ENCODE results near the gene SMIM35. TPM values are rescaled to one million over a fixed set of nuclear protein-coding genes. Genes with fewer than 3 reads are reported as not detected.

SMIM35 gene
- polyA plus RNA-seq, result 1 to 10 TPM in 1 of 3 donors, under 1 TPM in 1, not detected in 1; 0.49 to 1.1 TPM

- DNase-seq, result no peak
- peak within 1 kb of the TSS in 1 of 5 donors; percentile 17 for H3K4me3 Mint-ChIP-seq
- H3K9me3 Mint-ChIP-seq, result peaks cover 2 to 28% (median 14%) of the 10 kb centered on the region in 6 donors
- no peaks in the 10 kb centered on the region for H3K4me1 Mint-ChIP-seq
- peaks cover 4 to 17% (median 11%) of the 10 kb centered on the region in 3 donors for H3K36me3 Mint-ChIP-seq
- no peak within 1 kb of the TSS for H3K27ac Mint-ChIP-seq
- peaks cover 0 to 7% (median 3%) of the 10 kb centered on the region in 3 donors for H3K27me3 Mint-ChIP-seq (ENCODE audit: low read depth in 3 of 3)
Observed at GRCh38 chr11:118086913-118087768, at the start of gene SMIM35. TSS of gene SMIM35 (minus strand) at chr11:118086963. CDS start at chr11:118086757, 206 bp downstream.

- Mint-ChIP-seq H3K9me3 (no peaks in the 10 kb centered on the region), H3K4me3 (no peak overlapping the region), H3K4me1 (no peaks in the 10 kb centered on the region), H3K27me3 (ENCODE audit: low read depth in 3 of 3) (peaks cover 0 to 15% (median 7%) of the 10 kb centered on the region in 3 donors), H3K36me3 (no peaks in the 10 kb centered on the region), H3K27ac (no peak overlapping the region)
- no peak for DNase-seq
Observed at GRCh38 chr11:118136341-118136740, 49.6 kb upstream of the SMIM35 start.

- H3K27ac Mint-ChIP-seq, result no peak overlapping the region
- H3K4me3 Mint-ChIP-seq, result no peak overlapping the region
- H3K4me1 Mint-ChIP-seq, result no peaks in the 10 kb centered on the region
- no peaks in the 10 kb centered on the region for H3K36me3 Mint-ChIP-seq
- no peaks in the 10 kb centered on the region for H3K9me3 Mint-ChIP-seq
- H3K27me3 Mint-ChIP-seq (ENCODE audit: low read depth in 3 of 3), result peaks cover 0 to 13% (median 7%) of the 10 kb centered on the region in 3 donors
- DNase-seq, result no peak
Observed at GRCh38 chr11:118135796-118136165, 49.0 kb upstream of the SMIM35 start.

- Mint-ChIP-seq H3K27ac (no peak overlapping the region), H3K27me3 (ENCODE audit: low read depth in 3 of 3) (peaks cover 0 to 8% (median 5%) of the 10 kb centered on the region in 3 donors), H3K9me3 (no peaks in the 10 kb centered on the region), H3K4me3 (no peak overlapping the region), H3K4me1 (no peaks in the 10 kb centered on the region), H3K36me3 (no peaks in the 10 kb centered on the region)
- no peak for DNase-seq
Observed at GRCh38 chr11:118135051-118135795, 48.5 kb upstream of the SMIM35 start.

- Mint-ChIP-seq H3K27me3 (ENCODE audit: low read depth in 3 of 3) (peaks cover 0 to 6% (median 5%) of the 10 kb centered on the region in 3 donors), H3K9me3 (no peaks in the 10 kb centered on the region), H3K27ac (no peak overlapping the region), H3K4me1 (no peaks in the 10 kb centered on the region), H3K36me3 (no peaks in the 10 kb centered on the region), H3K4me3 (no peak overlapping the region)
- DNase-seq, result no peak
Observed at GRCh38 chr11:118133816-118134215, 47.1 kb upstream of the SMIM35 start.

- Mint-ChIP-seq H3K4me1 (no peaks in the 10 kb centered on the region), H3K9me3 (no peaks in the 10 kb centered on the region), H3K36me3 (no peaks in the 10 kb centered on the region), H3K27ac (no peak overlapping the region), H3K4me3 (no peak overlapping the region), H3K27me3 (ENCODE audit: low read depth in 3 of 3) (peaks cover 0 to 6% (median under 1%) of the 10 kb centered on the region in 3 donors)
- DNase-seq, result no peak
Observed at GRCh38 chr11:118132385-118133151, 45.8 kb upstream of the SMIM35 start.

- H3K9me3 Mint-ChIP-seq, result no peaks in the 10 kb centered on the region
- H3K27me3 Mint-ChIP-seq (ENCODE audit: low read depth in 3 of 3), result peaks cover 2 to 4% (median 4%) of the 10 kb centered on the region in 3 donors
- DNase-seq, result no peak
- H3K4me3 Mint-ChIP-seq, result no peak overlapping the region
- H3K27ac Mint-ChIP-seq, result no peak overlapping the region
- H3K4me1 Mint-ChIP-seq, result no peaks in the 10 kb centered on the region
- H3K36me3 Mint-ChIP-seq, result no peaks in the 10 kb centered on the region
Observed at GRCh38 chr11:118129471-118130172, 42.9 kb upstream of the SMIM35 start.

GRCh38 chr11:118128721-118129470, 42.1 kb upstream of the SMIM35 start:
- Mint-ChIP-seq H3K27me3 (ENCODE audit: low read depth in 3 of 3) (peaks cover 2 to 4% (median 3%) of the 10 kb centered on the region in 3 donors), H3K4me1 (no peaks in the 10 kb centered on the region), H3K36me3 (no peaks in the 10 kb centered on the region), H3K9me3 (no peaks in the 10 kb centered on the region), H3K27ac (no peak overlapping the region), H3K4me3 (no peak overlapping the region)
- no peak for DNase-seq

GRCh38 chr11:118128310-118128709, 41.5 kb upstream of the SMIM35 start:
- H3K36me3 Mint-ChIP-seq, result no peaks in the 10 kb centered on the region
- H3K27ac Mint-ChIP-seq, result no peak overlapping the region
- DNase-seq, result no peak
- H3K4me3 Mint-ChIP-seq, result no peak overlapping the region
- no peaks in the 10 kb centered on the region for H3K9me3 Mint-ChIP-seq
- H3K4me1 Mint-ChIP-seq, result no peaks in the 10 kb centered on the region
- peaks cover 0 to 4% (median 2%) of the 10 kb centered on the region in 3 donors for H3K27me3 Mint-ChIP-seq (ENCODE audit: low read depth in 3 of 3)

GRCh38 chr11:118126082-118126838, 39.5 kb upstream of the SMIM35 start:
- no peaks in the 10 kb centered on the region for H3K36me3 Mint-ChIP-seq
- H3K9me3 Mint-ChIP-seq, result no peaks in the 10 kb centered on the region
- no peak overlapping the region for H3K4me3 Mint-ChIP-seq
- DNase-seq, result no peak
- H3K4me1 Mint-ChIP-seq, result no peaks in the 10 kb centered on the region
- H3K27me3 Mint-ChIP-seq (ENCODE audit: low read depth in 3 of 3), result peaks cover 2 to 5% (median 2%) of the 10 kb centered on the region in 3 donors
- H3K27ac Mint-ChIP-seq, result no peak overlapping the region

- no peak overlapping the region for H3K27ac Mint-ChIP-seq
- H3K4me1 Mint-ChIP-seq, result no peaks in the 10 kb centered on the region
- H3K9me3 Mint-ChIP-seq, result peaks cover 0 to 3% (median 0%) of the 10 kb centered on the region in 6 donors
- no peak overlapping the region for H3K4me3 Mint-ChIP-seq
- H3K36me3 Mint-ChIP-seq, result peaks cover 0 to 7% (median 0%) of the 10 kb centered on the region in 3 donors
- H3K27me3 Mint-ChIP-seq (ENCODE audit: low read depth in 3 of 3), result peaks cover 2 to 6% (median 2%) of the 10 kb centered on the region in 3 donors
- no peak for DNase-seq
Observed at GRCh38 chr11:118124929-118125535, 38.3 kb upstream of the SMIM35 start.

- peaks cover 0 to 7% (median 0%) of the 10 kb centered on the region in 3 donors for H3K36me3 Mint-ChIP-seq
- no peak overlapping the region for H3K4me3 Mint-ChIP-seq
- peaks cover 0 to 3% (median 0%) of the 10 kb centered on the region in 6 donors for H3K9me3 Mint-ChIP-seq
- no peaks in the 10 kb centered on the region for H3K4me1 Mint-ChIP-seq
- H3K27me3 Mint-ChIP-seq (ENCODE audit: low read depth in 3 of 3), result peaks cover 2 to 10% (median 7%) of the 10 kb centered on the region in 3 donors
- no peak overlapping the region for H3K27ac Mint-ChIP-seq
- no peak for DNase-seq
Observed at GRCh38 chr11:118120793-118121192, 34.0 kb upstream of the SMIM35 start.
